Activated naive CD8-positive, alpha-beta T cell treated with anti-CD3 and anti-CD28 coated beads, Interleukin-2, amount 50 U/mL, for 24 hours (primary cell): Measurements from ENCODE around the gene P4HA2.

Source experiments
- ATAC-seq: fragments of 150-1000 bp; cut with Tn5 transposase; one replicate; pipeline ENCODE4 v1.10.0; 2021
- DNase-seq: peaks from one replicate; pipeline ENCODE4 v3.0.0; 2021
- H3K27ac Mint-ChIP-seq: one replicate; pipeline ENCODE4 v1.8.0; 2021; ENCODE audit warnings: mild to moderate bottlenecking, mixed read lengths
- H3K27me3 Mint-ChIP-seq: one replicate; pipeline ENCODE4 v1.8.0; 2021; ENCODE audit warnings: mixed read lengths
- H3K36me3 Mint-ChIP-seq: one replicate; pipeline ENCODE4 v1.8.0; 2021; ENCODE audit warnings: low read depth, mixed read lengths
- H3K4me1 Mint-ChIP-seq: one replicate; pipeline ENCODE4 v1.8.0; 2021; ENCODE audit warnings: mixed read lengths
- H3K4me3 Mint-ChIP-seq: one replicate; pipeline ENCODE4 v1.8.0; 2021; ENCODE audit warnings: mild to moderate bottlenecking, moderate library complexity, mixed read lengths
- H3K9me3 Mint-ChIP-seq: one replicate; pipeline ENCODE4 v1.8.0; 2021; ENCODE audit warnings: mixed read lengths

P4HA2 gene

GRCh38 chr5:132227485-132228240 is at the start of gene P4HA2:
P4HA2 (minus strand) TSS chr5:132227853; CDS start chr5:132218626, 9,227 bp downstream.
- no peak within 1 kb of the TSS for H3K27ac Mint-ChIP-seq
- no peaks in the 10 kb centered on the region for H3K36me3 Mint-ChIP-seq
- DNase-seq (peak; percentile 73), ATAC-seq (peak; percentile 81)
- H3K4me1 Mint-ChIP-seq: peaks cover 32% of the 10 kb centered on the region
- peaks cover 32% of the 10 kb centered on the region for H3K27me3 Mint-ChIP-seq
- H3K4me3 Mint-ChIP-seq: peak within 1 kb of the TSS; percentile 58
- H3K9me3 Mint-ChIP-seq: no peaks in the 10 kb centered on the region

- no peak overlapping the region for H3K27ac Mint-ChIP-seq
- peaks cover 6% of the 10 kb centered on the region for H3K4me1 Mint-ChIP-seq
- DNase-seq: no peak
Measured at GRCh38 chr5:132277256-132277655, 49.6 kb upstream of the P4HA2 start.

GRCh38 chr5:132275367-132276220 is 47.9 kb upstream of the P4HA2 start:
- Mint-ChIP-seq H3K27me3 (peaks cover 7% of the 10 kb centered on the region), H3K36me3 (no peaks in the 10 kb centered on the region), H3K4me1 (peaks cover 8% of the 10 kb centered on the region), H3K27ac (no peak overlapping the region), H3K9me3 (no peaks in the 10 kb centered on the region), H3K4me3 (no peak overlapping the region)
- no peak for DNase-seq
- ATAC-seq: no peak

More at GRCh38 chr5:132277256-132277655, 49.6 kb upstream of the P4HA2 start:
- Mint-ChIP-seq H3K9me3 (no peaks in the 10 kb centered on the region), H3K36me3 (no peaks in the 10 kb centered on the region), H3K4me3 (no peak overlapping the region), H3K27me3 (peaks cover 7% of the 10 kb centered on the region)
- no peak for ATAC-seq

- Mint-ChIP-seq H3K9me3 (no peaks in the 10 kb centered on the region), H3K27me3 (peaks cover 5% of the 10 kb centered on the region), H3K4me1 (peaks cover 8% of the 10 kb centered on the region), H3K36me3 (no peaks in the 10 kb centered on the region), H3K4me3 (no peak overlapping the region), H3K27ac (no peak overlapping the region)
- DNase-seq: no peak
- no peak for ATAC-seq
Measured at GRCh38 chr5:132274050-132274792, 46.6 kb upstream of the P4HA2 start.

- ATAC-seq (no peak), DNase-seq (no peak)
- Mint-ChIP-seq H3K4me3 (no peak overlapping the region), H3K4me1 (peaks cover 14% of the 10 kb centered on the region), H3K27ac (no peak overlapping the region), H3K9me3 (no peaks in the 10 kb centered on the region), H3K27me3 (peaks cover 5% of the 10 kb centered on the region), H3K36me3 (no peaks in the 10 kb centered on the region)
Measured at GRCh38 chr5:132273631-132274030, 46.0 kb upstream of the P4HA2 start.

GRCh38 chr5:132272311-132273210 is 44.9 kb upstream of the P4HA2 start:
- no peak overlapping the region for H3K27ac Mint-ChIP-seq
- peak; percentile 82 for DNase-seq
- H3K9me3 Mint-ChIP-seq: no peaks in the 10 kb centered on the region
- no peak overlapping the region for H3K4me3 Mint-ChIP-seq
- H3K4me1 Mint-ChIP-seq: peaks cover 24% of the 10 kb centered on the region
- peaks cover 5% of the 10 kb centered on the region for H3K27me3 Mint-ChIP-seq
- no peaks in the 10 kb centered on the region for H3K36me3 Mint-ChIP-seq
- no peak for ATAC-seq

GRCh38 chr5:132271251-132272246 is 43.9 kb upstream of the P4HA2 start:
- Mint-ChIP-seq H3K9me3 (no peaks in the 10 kb centered on the region), H3K27me3 (peaks cover 5% of the 10 kb centered on the region), H3K27ac (no peak overlapping the region), H3K36me3 (no peaks in the 10 kb centered on the region), H3K4me1 (peaks cover 27% of the 10 kb centered on the region), H3K4me3 (no peak overlapping the region)
- DNase-seq: no peak
- ATAC-seq: peak; percentile 33

GRCh38 chr5:132270706-132271105 is 43.1 kb upstream of the P4HA2 start:
- Mint-ChIP-seq H3K4me1 (peaks cover 27% of the 10 kb centered on the region), H3K27ac (no peak overlapping the region), H3K36me3 (no peaks in the 10 kb centered on the region), H3K27me3 (peaks cover 5% of the 10 kb centered on the region), H3K9me3 (no peaks in the 10 kb centered on the region), H3K4me3 (no peak overlapping the region)
- DNase-seq (no peak), ATAC-seq (no peak)

GRCh38 chr5:132270335-132270665 is 42.6 kb upstream of the P4HA2 start:
- Mint-ChIP-seq H3K27me3 (peaks cover 5% of the 10 kb centered on the region), H3K4me3 (no peak overlapping the region), H3K36me3 (no peaks in the 10 kb centered on the region), H3K4me1 (peaks cover 27% of the 10 kb centered on the region), H3K27ac (no peak overlapping the region), H3K9me3 (no peaks in the 10 kb centered on the region)
- ATAC-seq (no peak), DNase-seq (no peak)

- DNase-seq (no peak), ATAC-seq (no peak)
- Mint-ChIP-seq H3K4me1 (peaks cover 30% of the 10 kb centered on the region), H3K36me3 (no peaks in the 10 kb centered on the region), H3K4me3 (no peak overlapping the region), H3K27ac (no peak overlapping the region), H3K27me3 (peaks cover 5% of the 10 kb centered on the region), H3K9me3 (no peaks in the 10 kb centered on the region)
Measured at GRCh38 chr5:132269635-132270334, 42.1 kb upstream of the P4HA2 start.

- Mint-ChIP-seq H3K36me3 (no peaks in the 10 kb centered on the region), H3K27me3 (peaks cover 3% of the 10 kb centered on the region), H3K9me3 (no peaks in the 10 kb centered on the region), H3K4me1 (peaks cover 39% of the 10 kb centered on the region), H3K27ac (no peak overlapping the region), H3K4me3 (no peak overlapping the region)
- ATAC-seq (no peak), DNase-seq (no peak)
Measured at GRCh38 chr5:132268769-132269551, 41.3 kb upstream of the P4HA2 start.
